Measurements from ENCODE around the gene GRM6. TPM values are rescaled to one million over a fixed set of nuclear protein-coding genes. Genes with fewer than 3 reads are reported as not detected.

Gene GRM6
- not detected in 2 replicates for total RNA-seq (2021)
- not detected for Bru-seq, nascent RNA
- BruChase-seq, experiment 1, labeled RNA remaining after a 2-hour chase, result not detected
- BruChase-seq, experiment 2, labeled RNA remaining after a 6-hour chase, result not detected
- long read RNA-seq, result 0 reads

- Histone ChIP-seq H2AFZ (no peak within 1 kb of the TSS), H3K9me2 (ENCODE audit: insufficient read depth) (no peaks in the 10 kb centered on the region), H3K4me1 (replicated peaks; ENCODE audit: insufficient read depth) (no peaks in the 10 kb centered on the region), H3F3A (ENCODE audit: insufficient read depth, low read depth) (no peaks in the 10 kb centered on the region), H3K9me3 (ENCODE audit: insufficient read depth, low read depth) (no peaks in the 10 kb centered on the region), H3K27me3 (ENCODE audit: insufficient read depth, low read depth) (peaks cover 64% of the 10 kb centered on the region), H3K4me2 (no peak within 1 kb of the TSS), H3K36me3 (ENCODE audit: low read depth) (no peaks in the 10 kb centered on the region), H4K20me1 (ENCODE audit: insufficient read depth) (no peaks in the 10 kb centered on the region), H3K4me3 (no peak within 1 kb of the TSS), H3K79me2 (ENCODE audit: low read depth) (no peaks in the 10 kb centered on the region), H3K27ac (no peak within 1 kb of the TSS)
- POLR2A ChIA-PET (ENCODE audit: unreplicated experiment), result no interaction called here
- TF ChIP-seq EZH2 (IDR thresholded peaks at IDR 0.05; ENCODE audit: low read depth), result no peak
- TF ChIP-seq, protein P1, sequence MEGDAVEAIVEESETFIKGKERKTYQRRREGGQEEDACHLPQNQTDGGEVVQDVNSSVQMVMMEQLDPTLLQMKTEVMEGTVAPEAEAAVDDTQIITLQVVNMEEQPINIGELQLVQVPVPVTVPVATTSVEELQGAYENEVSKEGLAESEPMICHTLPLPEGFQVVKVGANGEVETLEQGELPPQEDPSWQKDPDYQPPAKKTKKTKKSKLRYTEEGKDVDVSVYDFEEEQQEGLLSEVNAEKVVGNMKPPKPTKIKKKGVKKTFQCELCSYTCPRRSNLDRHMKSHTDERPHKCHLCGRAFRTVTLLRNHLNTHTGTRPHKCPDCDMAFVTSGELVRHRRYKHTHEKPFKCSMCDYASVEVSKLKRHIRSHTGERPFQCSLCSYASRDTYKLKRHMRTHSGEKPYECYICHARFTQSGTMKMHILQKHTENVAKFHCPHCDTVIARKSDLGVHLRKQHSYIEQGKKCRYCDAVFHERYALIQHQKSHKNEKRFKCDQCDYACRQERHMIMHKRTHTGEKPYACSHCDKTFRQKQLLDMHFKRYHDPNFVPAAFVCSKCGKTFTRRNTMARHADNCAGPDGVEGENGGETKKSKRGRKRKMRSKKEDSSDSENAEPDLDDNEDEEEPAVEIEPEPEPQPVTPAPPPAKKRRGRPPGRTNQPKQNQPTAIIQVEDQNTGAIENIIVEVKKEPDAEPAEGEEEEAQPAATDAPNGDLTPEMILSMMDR (conservative IDR thresholded peaks at IDR 0.05), result no peak
- DNase-seq, result no peak
- intact Hi-C loops (cut with micrococcal nuclease; ENCODE audit: unreplicated experiment), result no loop called here
- BruUV-seq (replicated peaks), result no TSS peak
- CTCF ChIA-PET, result no interaction called here
Measured at GRCh38 chr5:178994580-178995340, at the start of gene GRM6. Gene GRM6, minus strand, starts transcription at chr5:178995320. Its CDS starts 376 bp downstream, at chr5:178994944.

- Histone ChIP-seq H3K4me1 (replicated peaks; ENCODE audit: insufficient read depth) (no peaks in the 10 kb centered on the region), H2AFZ (no peak overlapping the region), H3K27me3 (ENCODE audit: insufficient read depth, low read depth) (peaks cover 10% of the 10 kb centered on the region), H3K9me3 (ENCODE audit: insufficient read depth, low read depth) (peaks cover 7% of the 10 kb centered on the region), H3K36me3 (ENCODE audit: low read depth) (no peaks in the 10 kb centered on the region), H3K4me3 (no peak overlapping the region), H3K27ac (no peak overlapping the region), H3K4me2 (no peak overlapping the region), H3K79me2 (ENCODE audit: low read depth) (no peaks in the 10 kb centered on the region), H4K20me1 (ENCODE audit: insufficient read depth) (no peaks in the 10 kb centered on the region), H3K9me2 (ENCODE audit: insufficient read depth) (no peaks in the 10 kb centered on the region), H3F3A (ENCODE audit: insufficient read depth, low read depth) (no peaks in the 10 kb centered on the region)
- ChIA-PET POLR2A (ENCODE audit: unreplicated experiment) (no interaction called here), CTCF (no interaction called here)
- no TSS peak for BruUV-seq (replicated peaks)
- intact Hi-C loops (cut with micrococcal nuclease; ENCODE audit: unreplicated experiment), result no loop called here
- TF ChIP-seq, protein P1 (conservative IDR thresholded peaks at IDR 0.05), result no peak
- no peak for TF ChIP-seq EZH2 (IDR thresholded peaks at IDR 0.05; ENCODE audit: low read depth)
- DNase-seq, result no peak
Measured at GRCh38 chr5:179044765-179045164, 49.6 kb upstream of the GRM6 start.

GRCh38 chr5:179033004-179033580, 38.0 kb upstream of the GRM6 start:
- ChIA-PET POLR2A (ENCODE audit: unreplicated experiment) (no interaction called here), CTCF (no interaction called here)
- no peaks in the 10 kb centered on the region for H3K36me3 ChIP-seq (ENCODE audit: low read depth)
- no peaks in the 10 kb centered on the region for H4K20me1 ChIP-seq (ENCODE audit: insufficient read depth)
- H3K27me3 ChIP-seq (ENCODE audit: insufficient read depth, low read depth), result 0 out of 2 replicates have a peak, but pooled peaks cover 6% of the 10 kb centered on the region
- H3K9me3 ChIP-seq (ENCODE audit: insufficient read depth, low read depth), result peaks cover 42% of the 10 kb centered on the region
- H3F3A ChIP-seq (ENCODE audit: insufficient read depth, low read depth), result no peaks in the 10 kb centered on the region
- H3K27ac ChIP-seq, result no peak overlapping the region
- no peaks in the 10 kb centered on the region for H3K4me1 ChIP-seq (replicated peaks; ENCODE audit: insufficient read depth)
- H3K79me2 ChIP-seq (ENCODE audit: low read depth), result no peaks in the 10 kb centered on the region
- H3K4me2 ChIP-seq, result no peak overlapping the region
- no peak for DNase-seq
- no TSS peak for BruUV-seq (replicated peaks)
- no peaks in the 10 kb centered on the region for H3K9me2 ChIP-seq (ENCODE audit: insufficient read depth)
- no peak overlapping the region for H2AFZ ChIP-seq
- intact Hi-C loops (cut with micrococcal nuclease; ENCODE audit: unreplicated experiment), result no loop called here
- no peak for TF ChIP-seq EZH2 (IDR thresholded peaks at IDR 0.05; ENCODE audit: low read depth)
- TF ChIP-seq, protein P1 (conservative IDR thresholded peaks at IDR 0.05), result no peak
- no peak overlapping the region for H3K4me3 ChIP-seq
